Fibroblast of pulmonary artery (primary cell): Measurements from ENCODE around the gene KIF20A.
"Not testable (repeated sequence)": the region's sequence is repeated elsewhere in the genome, so short reads cannot be mapped to it uniquely, and the experiment has no call there.

ENCODE experiments used
- DNase-seq: peaks from one replicate; pipeline ENCODE4 v3.0.0-alpha.2; 2010; ENCODE audit warnings: low read depth
- H3K4me3 ChIP-seq: replicated peaks from 2 replicates; pipeline ENCODE4 v1.5.1; 2011; ENCODE audit warnings: low read depth, mild to moderate bottlenecking, control low read depth, low read length, moderate library complexity
- CTCF ChIP-seq: IDR thresholded peaks from 2 replicates; pipeline ENCODE4 v1.5.1; 2011; ENCODE audit warnings: mild to moderate bottlenecking, control low read depth, low read length, inconsistent platforms; ENCODE audit errors: missing control alignments

KIF20A gene

DNA sequence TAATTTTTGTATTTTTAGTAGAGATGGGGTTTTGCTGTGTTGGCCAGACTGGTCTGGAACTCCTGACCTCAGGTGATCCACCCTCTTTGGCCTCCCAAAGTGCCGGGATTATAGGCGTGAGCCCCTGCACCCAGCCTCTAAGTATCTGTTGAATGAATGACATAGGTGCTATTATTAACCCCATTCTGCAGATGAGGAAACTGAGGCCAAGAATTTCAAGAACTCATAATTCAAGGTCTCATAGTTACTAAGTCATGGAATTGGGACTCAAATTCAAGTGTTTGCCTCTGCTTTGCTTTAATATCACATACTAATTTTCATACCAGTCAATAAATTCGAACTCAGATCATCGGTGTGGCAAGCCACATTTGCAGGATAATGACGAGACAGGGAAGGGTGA lies 1.9 kb downstream of the KIF20A start:
- DNase-seq = no peak
- TF ChIP-seq CTCF = no peak
- no peak overlapping the region for H3K4me3 ChIP-seq

DNA sequence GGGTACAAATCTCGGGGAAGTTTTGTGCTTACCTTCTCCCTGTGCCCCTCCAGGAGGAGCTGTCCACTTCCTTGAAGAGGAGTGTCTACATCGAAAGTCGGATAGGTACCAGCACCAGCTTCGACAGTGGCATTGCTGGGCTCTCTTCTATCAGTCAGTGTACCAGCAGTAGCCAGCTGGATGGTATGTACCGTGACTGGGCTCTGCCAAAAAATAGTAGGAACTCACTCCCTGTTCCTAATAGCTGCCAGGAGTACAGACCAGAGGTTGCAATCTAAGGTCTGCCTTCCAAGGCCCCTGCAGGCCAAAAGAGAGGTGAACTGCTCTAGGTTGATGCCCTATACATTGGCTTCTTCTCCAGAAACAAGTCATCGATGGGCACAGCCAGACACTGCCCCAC lies 3.9 kb downstream of the KIF20A start:
- H3K4me3 ChIP-seq = no peak overlapping the region
- no peak for TF ChIP-seq CTCF
- no peak for DNase-seq

DNA sequence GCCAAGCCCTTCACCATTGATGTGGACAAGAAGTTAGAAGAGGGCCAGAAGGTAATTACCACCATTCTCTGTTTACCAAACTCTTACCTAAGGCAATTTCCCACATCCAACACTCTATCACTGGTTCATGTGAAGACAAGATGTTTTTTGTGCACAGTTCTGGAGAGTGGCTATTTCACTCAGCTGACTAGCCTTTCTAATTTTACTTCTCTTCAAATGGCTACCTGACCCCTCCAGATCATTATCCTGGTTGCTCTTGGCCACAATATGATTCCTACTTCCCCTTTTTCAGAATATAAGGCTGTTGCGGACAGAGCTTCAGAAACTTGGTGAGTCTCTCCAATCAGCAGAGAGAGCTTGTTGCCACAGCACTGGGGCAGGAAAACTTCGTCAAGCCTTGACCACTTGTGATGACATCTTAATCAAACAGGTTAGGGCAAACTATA lies 7.1 kb downstream of the KIF20A start:
- no peak overlapping the region for H3K4me3 ChIP-seq
- no peak for DNase-seq
- TF ChIP-seq CTCF = no peak

GRCh38 chr5:138188626-138189025 lies 9.7 kb downstream of the KIF20A start:
- TF ChIP-seq CTCF = no peak
- no peak for DNase-seq
- H3K4me3 ChIP-seq = no peak overlapping the region

DNA sequence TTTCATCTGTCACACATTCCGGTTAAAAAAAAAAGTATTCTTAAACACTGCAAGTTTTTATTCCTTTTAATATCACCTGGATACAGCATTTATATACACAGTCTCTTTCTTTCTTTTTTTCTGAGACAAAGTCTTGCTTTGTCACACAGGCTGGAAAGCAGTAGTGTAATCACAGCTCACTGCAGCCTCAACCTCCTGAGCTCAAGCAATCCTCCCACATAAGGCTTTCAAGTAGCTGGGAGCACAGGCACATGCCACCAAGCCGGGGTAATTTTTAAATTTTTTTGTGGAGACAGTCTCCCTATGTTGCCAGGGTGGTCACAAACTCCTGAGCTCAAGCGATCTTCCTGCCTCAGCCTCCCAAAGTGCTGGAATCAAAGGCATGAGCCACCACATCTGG lies 13.9 kb downstream of the KIF20A start:
- no peak overlapping the region for H3K4me3 ChIP-seq
- no peak for DNase-seq
- no peak for TF ChIP-seq CTCF

DNA sequence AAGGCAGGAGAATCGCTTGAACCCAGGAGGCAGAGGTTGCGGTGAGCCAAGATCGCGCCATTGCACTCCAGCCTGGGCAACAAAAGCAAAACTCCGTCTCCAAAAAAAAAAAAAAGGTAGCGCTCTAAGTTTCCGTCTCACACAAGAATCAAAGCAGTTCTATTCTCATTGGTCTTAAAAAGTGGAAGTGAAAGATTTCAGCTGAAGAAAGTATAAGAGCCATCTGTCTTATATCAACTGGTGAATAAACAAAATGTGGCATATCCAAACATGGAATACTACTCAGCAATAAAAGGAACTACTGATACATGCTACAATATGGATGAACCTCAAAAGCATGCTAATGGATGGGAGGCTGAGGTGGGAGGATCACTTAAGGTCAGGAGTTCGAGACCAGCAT lies 14.9 kb downstream of the KIF20A start:
- not testable (repeated sequence) for H3K4me3 ChIP-seq, DNase-seq

DNA sequence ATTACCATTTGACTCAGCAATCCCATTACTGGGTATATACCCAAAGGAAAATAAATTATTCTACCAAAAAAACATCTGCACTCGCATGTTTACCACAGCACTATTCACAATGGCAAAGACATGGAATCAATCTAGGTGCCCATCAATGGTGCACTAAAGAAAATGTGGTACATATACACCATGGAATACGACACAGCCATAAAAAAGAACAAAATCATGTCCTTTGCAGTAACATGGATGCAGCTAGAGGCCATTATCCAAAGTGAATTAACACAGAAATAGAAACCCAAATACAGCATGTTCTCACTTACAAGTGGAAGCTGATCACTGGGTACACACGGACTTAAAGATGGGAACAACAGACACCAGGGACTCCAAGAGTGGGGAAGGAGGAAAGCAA lies 32.1 kb downstream of the KIF20A start:
- DNase-seq = no peak
- no peak overlapping the region for H3K4me3 ChIP-seq
- TF ChIP-seq CTCF = no peak

DNA sequence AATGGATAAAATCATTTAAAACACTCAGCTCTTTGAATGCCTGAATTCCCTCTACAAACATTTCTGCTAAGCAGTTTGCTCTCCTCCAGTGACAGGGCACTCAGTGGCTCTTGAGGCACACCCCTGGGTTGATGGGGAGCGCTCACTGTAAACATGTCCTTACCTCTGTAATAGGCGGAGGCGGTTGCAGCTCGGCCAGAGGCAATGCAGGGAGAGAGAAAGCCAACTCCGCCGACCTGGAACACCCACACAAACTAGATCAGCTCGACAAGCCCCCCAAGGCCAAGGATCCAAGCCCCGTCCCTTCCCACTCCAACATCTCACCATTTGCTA lies 33.9 kb downstream of the KIF20A start:
- DNase-seq = peak; percentile 2
- peak overlapping the region; percentile 88 for H3K4me3 ChIP-seq
- TF ChIP-seq CTCF = no peak
